ENCODE measurements around the gene MAP4K4. TPM values are rescaled to one million over a fixed set of nuclear protein-coding genes. Genes with fewer than 3 reads are reported as not detected.
A peak's percentile ranks its signal among the peaks of the same experiment; 100 is the strongest.

MAP4K4 gene
- total and polyA plus RNA-seq, 2 experiments from 2014 or later = 61.6 to 131 TPM

DNA sequence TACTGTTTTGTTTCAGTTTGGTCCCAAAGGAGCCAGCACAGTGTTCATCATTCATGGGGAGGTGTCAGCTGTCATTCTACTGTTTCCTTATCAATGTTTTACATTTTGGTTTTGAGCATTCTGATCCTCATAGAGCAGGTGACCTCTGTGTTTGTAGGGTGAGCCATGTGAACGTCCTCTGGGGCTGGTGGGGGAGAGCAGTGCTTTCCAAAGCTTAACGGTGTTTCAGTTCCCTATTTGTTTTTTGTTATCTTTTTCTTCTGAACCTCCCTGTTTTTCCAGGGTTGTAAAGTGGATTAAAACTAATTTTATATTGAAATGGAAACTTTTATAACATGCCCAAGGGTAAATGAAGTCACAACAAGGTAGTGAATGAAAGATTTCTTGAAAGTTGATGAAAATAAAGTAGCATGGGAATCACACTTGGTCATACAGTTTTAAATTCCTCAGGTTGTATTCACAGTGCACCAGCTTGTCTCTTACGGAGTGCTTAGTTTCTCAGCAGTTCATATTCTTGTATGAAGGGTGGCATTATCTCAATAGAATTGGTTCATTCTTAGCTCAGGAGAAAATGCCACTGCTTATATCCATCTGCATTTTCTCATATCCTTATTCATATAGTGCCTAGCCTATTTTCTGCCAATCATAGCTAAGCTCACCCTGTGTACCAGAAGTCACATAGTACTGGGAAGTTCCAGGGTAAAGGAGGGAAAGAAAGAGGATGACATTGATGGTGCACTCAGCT, 54.5 kb downstream of the MAP4K4 start:
- TF ChIP-seq, protein P1, sequence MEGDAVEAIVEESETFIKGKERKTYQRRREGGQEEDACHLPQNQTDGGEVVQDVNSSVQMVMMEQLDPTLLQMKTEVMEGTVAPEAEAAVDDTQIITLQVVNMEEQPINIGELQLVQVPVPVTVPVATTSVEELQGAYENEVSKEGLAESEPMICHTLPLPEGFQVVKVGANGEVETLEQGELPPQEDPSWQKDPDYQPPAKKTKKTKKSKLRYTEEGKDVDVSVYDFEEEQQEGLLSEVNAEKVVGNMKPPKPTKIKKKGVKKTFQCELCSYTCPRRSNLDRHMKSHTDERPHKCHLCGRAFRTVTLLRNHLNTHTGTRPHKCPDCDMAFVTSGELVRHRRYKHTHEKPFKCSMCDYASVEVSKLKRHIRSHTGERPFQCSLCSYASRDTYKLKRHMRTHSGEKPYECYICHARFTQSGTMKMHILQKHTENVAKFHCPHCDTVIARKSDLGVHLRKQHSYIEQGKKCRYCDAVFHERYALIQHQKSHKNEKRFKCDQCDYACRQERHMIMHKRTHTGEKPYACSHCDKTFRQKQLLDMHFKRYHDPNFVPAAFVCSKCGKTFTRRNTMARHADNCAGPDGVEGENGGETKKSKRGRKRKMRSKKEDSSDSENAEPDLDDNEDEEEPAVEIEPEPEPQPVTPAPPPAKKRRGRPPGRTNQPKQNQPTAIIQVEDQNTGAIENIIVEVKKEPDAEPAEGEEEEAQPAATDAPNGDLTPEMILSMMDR (IDR thresholded peaks at IDR 0.05; ENCODE audit: low read depth, low read length) = no peak
- peaks cover 59% of the 10 kb centered on the region for H3K4me1 ChIP-seq (ENCODE audit: low read depth)
- no peak overlapping the region for H3K4me3 ChIP-seq
- H3K27me3 ChIP-seq = no peaks in the 10 kb centered on the region
- no peaks in the 10 kb centered on the region for H3K36me3 ChIP-seq
- H3K9me3 ChIP-seq (ENCODE audit: low read depth) = no peaks in the 10 kb centered on the region
- peak overlapping the region; percentile 79 for H3K27ac ChIP-seq
- DNase-seq (ENCODE audit: low read depth in 1 of 2, low spot score in 1 of 2) = no peak

DNA sequence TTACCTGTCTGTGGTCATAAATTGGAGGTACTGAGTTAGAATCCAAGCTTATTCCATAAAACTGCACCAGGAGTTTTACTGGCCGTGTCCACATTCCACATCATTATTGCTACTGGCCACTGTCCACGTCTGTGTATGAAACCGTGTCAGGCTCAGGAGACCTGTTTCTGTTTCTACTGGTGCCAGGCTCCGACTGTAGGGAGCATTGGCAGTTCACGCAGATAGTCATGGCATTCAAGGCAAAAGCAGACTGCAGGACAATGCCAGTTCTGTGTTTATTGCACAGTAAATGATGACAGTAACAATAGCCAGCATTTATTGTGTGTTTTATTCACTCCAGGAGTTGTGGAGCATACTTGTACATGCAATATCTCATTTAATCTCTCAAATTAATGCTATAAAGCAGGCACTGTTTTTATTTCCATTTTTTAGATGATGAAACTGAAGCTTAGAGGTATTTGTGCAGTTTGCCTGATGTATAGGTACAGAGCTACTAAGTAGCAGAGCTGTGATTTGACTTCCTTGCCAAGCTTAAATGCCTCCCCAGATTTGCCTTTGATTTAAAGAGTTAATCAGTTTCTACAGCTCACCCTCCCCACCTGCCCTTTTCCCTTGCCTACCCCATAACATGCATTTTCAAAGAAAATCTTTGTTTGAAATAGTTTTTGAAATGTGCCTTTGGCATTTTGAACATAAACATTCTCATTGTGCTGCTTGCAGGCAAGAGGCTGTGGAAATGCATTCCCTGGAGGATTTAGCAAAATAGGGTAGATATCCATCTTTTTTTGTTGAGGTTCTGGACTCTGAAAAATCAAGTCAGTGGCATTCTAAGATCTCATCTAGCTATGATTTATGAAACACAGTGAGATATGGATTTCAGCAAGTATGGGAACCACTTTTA, 55.5 kb downstream of the MAP4K4 start:
- peaks cover 52% of the 10 kb centered on the region for H3K4me1 ChIP-seq (ENCODE audit: low read depth)
- H3K27ac ChIP-seq = no peak overlapping the region

DNA sequence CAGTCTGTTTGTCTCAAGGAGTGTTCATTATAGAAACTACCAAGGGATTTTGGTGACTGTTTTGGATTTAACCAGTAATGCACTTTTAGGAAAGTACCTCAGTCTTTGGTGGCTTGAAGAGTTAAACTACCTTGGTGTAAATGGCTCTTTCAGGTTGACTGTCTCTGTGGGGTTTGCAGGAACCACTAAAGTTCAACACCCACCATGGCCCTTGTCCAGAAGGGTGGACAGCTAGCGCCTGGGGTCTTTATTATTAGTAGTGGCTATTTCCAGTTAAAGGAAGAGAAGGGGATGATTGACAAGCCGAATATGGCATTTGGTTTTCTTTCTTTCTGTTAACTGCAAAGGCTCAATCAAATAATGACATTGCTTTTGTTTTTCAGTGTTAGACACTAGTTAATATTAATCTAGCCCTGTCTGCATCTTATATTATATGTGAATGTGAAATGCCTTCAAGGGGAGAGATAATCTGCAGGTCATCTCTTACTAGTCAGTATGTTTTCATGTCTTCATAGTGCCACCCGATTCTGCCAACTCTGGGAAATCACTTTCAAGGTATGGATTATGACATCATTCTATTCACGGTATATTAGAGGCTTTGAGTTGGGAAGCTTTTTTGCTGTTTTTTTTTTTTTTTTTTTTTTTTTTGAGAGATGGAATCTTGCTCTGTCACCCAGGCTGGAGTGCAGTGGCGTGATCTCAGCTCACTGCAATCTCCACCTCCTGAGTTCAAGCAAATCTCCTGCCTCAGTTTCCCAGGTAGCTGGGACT, 56.4 kb downstream of the MAP4K4 start:
- TF ChIP-seq, protein P1 (IDR thresholded peaks at IDR 0.05; ENCODE audit: low read depth, low read length) = no peak

More for the DNA sequence above, 55.5 kb downstream of the MAP4K4 start:
- TF ChIP-seq, protein P1 (IDR thresholded peaks at IDR 0.05; ENCODE audit: low read depth, low read length) = no peak
- H3K4me3 ChIP-seq = no peak overlapping the region
- H3K27me3 ChIP-seq = no peaks in the 10 kb centered on the region
- no peaks in the 10 kb centered on the region for H3K9me3 ChIP-seq (ENCODE audit: low read depth)
- DNase-seq (ENCODE audit: low read depth in 1 of 2, low spot score in 1 of 2) = no peak
- no peaks in the 10 kb centered on the region for H3K36me3 ChIP-seq

DNA sequence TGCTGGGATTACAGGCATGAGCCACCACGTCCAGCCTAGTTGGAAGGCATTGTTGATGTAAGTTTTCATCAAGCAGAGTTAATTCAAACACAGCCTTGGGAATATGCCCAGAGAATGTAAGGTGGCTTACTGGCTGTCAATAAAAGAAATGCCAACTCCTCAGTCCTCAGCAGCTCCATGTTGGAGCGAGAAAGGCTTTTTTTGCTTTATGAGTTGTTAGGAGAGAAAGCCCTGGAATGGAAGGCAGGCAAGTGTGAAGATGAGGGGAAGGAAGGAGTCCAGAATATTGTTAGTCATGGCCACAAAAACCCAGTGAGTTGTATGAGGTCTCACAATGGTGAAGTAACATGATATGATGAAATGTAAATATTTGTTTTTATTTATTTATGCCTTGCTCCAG, 57.1 kb downstream of the MAP4K4 start:
- H3K4me1 ChIP-seq (ENCODE audit: low read depth) = peaks cover 51% of the 10 kb centered on the region
- H3K27me3 ChIP-seq = no peaks in the 10 kb centered on the region
- no peak overlapping the region for H3K27ac ChIP-seq
- no peaks in the 10 kb centered on the region for H3K9me3 ChIP-seq (ENCODE audit: low read depth)
- H3K4me3 ChIP-seq = no peak overlapping the region
- H3K36me3 ChIP-seq = no peaks in the 10 kb centered on the region
- DNase-seq (ENCODE audit: low read depth in 1 of 2, low spot score in 1 of 2) = peak in 1 of 2 donors; percentile 45
- TF ChIP-seq, protein P1 (IDR thresholded peaks at IDR 0.05; ENCODE audit: low read depth, low read length) = no peak

More for the DNA sequence above, 56.4 kb downstream of the MAP4K4 start:
- no peaks in the 10 kb centered on the region for H3K9me3 ChIP-seq (ENCODE audit: low read depth)
- no peaks in the 10 kb centered on the region for H3K36me3 ChIP-seq
- H3K27ac ChIP-seq = no peak overlapping the region
- no peak overlapping the region for H3K4me3 ChIP-seq
- no peaks in the 10 kb centered on the region for H3K27me3 ChIP-seq
- DNase-seq (ENCODE audit: low read depth in 1 of 2, low spot score in 1 of 2) = no peak
- peaks cover 51% of the 10 kb centered on the region for H3K4me1 ChIP-seq (ENCODE audit: low read depth)

DNA sequence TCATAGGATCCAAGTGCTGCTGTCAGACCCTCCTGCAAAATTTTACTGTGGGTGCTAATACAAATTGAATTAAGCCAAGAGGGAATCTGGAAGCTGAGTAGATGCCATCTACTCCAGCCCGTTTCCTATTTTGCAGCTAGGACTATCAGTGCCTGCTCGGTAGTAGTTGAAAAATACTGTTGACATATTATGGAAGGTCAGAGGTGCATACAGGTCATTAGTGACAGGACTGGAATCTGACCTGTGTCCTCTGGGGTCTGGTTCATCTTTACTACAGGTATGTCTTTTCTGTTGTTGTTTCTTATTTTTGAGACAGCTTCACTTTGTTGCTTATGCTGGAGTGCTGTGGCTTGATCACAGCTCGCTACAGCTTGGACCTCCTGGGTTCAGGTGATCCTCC, 58.8 kb downstream of the MAP4K4 start:
- no peak overlapping the region for H3K27ac ChIP-seq
- TF ChIP-seq, protein P1 (IDR thresholded peaks at IDR 0.05; ENCODE audit: low read depth, low read length) = no peak
- peaks cover 44% of the 10 kb centered on the region for H3K4me1 ChIP-seq (ENCODE audit: low read depth)
- H3K36me3 ChIP-seq = no peaks in the 10 kb centered on the region
- DNase-seq (ENCODE audit: low read depth in 1 of 2, low spot score in 1 of 2) = no peak
- no peak overlapping the region for H3K4me3 ChIP-seq
- H3K27me3 ChIP-seq = no peaks in the 10 kb centered on the region
- no peaks in the 10 kb centered on the region for H3K9me3 ChIP-seq (ENCODE audit: low read depth)
